ENCODE data around the gene BARX1.

BARX1 gene

GRCh38 chr9:93917121-93917853 lies 37.9 kb downstream of the BARX1 start:
- no peak for DNase-seq (ENCODE audit: low spot score)

GRCh38 chr9:93916358-93916757 lies 38.8 kb downstream of the BARX1 start:
- DNase-seq (ENCODE audit: low spot score), result no peak

DNA sequence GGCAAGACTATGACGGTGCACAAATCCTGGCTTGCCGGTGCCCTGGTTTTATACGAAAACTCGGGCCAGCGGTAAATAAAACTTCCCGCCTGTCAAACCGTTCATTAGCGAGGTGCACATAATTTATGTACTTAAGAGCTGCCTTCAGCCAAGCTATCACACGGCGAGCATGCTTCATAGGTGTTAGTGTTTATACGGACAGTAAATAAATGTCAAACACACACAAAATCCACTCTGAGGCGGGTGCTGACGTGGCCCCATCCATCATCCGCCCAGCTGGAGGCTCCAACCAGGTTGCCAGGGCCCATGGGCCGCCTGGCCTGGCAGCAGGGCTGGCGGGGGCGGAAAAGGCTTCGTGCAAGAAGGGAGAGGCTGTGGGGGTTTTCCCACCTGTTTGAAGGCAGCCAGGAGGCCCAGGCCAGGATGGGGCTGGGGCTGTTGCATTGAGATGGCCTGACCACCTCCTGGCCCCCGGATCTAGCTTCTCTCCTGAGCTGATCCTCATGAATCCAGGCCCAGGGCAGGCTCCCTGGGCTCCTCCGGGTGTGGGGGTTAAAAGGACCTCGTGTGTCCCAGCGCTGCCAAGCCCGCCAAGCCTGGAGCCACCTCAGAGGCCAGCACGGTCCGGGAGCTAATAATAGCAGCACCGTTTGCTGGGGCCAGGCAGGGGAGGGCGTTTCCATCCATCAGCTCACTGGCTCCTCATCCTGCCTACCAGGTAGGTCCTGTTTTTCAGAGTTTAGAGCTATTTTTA lies 43.2 kb downstream of the BARX1 start:
- DNase-seq (ENCODE audit: low spot score), result no peak

DNA sequence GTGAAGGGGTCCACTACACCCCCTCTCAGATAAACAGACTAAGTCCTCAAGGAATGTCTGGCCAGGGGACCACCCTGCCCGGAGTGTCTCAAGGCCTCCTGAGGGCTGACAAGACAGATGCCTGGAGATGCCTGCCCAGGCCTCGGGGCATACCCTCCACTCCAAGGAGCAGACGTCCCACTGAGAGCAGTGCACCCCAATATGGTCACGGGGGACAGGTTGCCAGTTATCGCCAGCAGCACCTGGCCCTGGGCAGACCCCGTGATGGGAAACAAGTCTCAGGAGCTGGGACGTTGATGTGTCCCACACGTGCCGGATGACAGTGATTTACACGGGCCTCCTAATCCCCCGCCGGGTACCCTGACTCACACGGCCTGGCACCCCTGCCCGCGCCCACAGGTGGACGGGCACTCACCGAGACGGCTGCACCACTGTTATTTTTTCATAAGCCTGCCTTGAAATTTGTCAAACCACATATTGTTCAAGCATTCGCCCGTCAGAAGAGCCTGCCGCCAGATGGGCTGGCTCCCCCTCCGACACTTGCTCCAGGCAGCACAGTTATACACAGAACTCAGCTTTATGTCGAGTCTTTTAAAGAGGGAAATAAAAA lies 43.9 kb downstream of the BARX1 start:
- DNase-seq (ENCODE audit: low spot score), result no peak

GRCh38 chr9:93910598-93910997 lies 44.6 kb downstream of the BARX1 start:
- DNase-seq (ENCODE audit: low spot score), result no peak

GRCh38 chr9:93910196-93910595 lies 45.0 kb downstream of the BARX1 start:
- DNase-seq (ENCODE audit: low spot score), result no peak

- no peak for DNase-seq (ENCODE audit: low spot score)
These were observed 45.9 kb downstream of the BARX1 start for GRCh38 chr9:93909242-93909616.

DNA sequence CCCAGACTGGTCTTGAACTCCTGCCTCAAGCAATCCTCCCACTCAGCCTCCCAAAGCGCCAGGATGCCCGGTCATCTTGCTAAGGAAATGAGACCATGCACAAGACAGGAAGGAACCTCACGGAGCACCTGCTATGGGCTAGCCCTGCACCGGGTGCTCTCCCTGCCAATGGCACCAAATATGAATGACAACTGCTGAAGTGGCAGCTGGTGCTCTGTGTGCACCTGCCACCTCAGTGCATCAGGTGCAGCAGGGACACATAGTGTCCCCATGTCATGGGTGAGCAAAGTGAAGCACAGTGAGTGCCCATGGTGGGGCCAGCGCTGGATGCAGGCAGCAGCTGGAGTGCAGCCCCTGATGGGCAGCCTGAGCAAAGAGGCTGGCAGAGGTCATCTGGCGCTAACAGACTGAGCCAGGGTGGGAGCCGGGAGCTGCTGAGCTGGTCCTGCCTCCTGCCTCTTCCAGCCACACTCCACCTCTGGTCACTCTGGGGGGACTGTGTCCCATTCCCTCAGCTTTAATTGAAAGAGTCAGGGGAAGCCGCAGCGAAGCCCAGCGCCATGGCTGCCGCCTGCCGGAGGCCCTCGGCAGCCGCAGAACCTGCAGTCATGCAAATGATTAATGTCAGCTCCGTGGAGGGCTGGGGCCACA lies 46.4 kb downstream of the BARX1 start:
- no peak for DNase-seq (ENCODE audit: low spot score)

GRCh38 chr9:93907551-93908199 lies 47.5 kb downstream of the BARX1 start:
- no peak for DNase-seq (ENCODE audit: low spot score)

- DNase-seq (ENCODE audit: low spot score), result no peak
These were observed 48.8 kb downstream of the BARX1 start for GRCh38 chr9:93906195-93906880.

GRCh38 chr9:93905473-93906133 lies 49.6 kb downstream of the BARX1 start:
- no peak for DNase-seq (ENCODE audit: low spot score)

GRCh38 chr9:93904649-93905472 lies 50.3 kb downstream of the BARX1 start:
- DNase-seq (ENCODE audit: low spot score), result no peak

DNA sequence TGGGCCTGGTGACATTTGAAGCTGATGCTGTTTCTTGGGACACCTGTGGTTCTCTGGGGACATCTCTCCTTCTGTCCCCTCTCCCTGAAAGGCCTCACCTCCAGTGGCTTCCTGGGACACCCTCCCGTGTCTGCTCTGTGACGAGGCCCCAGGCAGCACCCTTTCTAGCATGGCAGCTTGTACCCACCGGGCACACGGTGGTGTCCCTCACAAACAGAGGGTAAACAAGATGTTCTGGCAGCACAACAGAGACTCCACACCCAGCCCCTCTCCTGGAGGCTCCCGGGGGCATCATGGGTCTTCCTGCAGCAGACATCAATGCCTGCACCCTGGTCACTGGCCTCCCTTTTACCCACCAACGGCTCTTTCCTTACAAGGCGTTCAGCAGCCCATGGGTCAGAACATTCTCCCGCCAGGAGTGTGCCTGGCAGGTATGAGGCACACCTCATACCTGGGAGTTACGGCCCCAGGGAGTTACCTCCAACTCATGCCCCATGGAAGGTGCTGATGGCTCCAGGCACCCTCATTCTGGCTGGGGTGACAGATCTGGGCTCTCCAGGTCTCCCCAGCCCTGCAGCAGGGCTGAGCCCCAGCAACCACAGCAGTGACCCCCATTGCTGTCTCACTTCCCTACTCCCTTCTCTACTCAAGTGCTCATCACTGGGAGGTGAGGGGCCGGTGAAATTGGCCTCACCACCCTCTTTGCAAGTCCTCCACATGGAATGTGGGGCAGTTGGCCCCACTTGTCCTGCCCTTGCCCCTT lies 51.1 kb downstream of the BARX1 start:
- no peak for DNase-seq (ENCODE audit: low spot score)

GRCh38 chr9:93902780-93903655 lies 52.1 kb downstream of the BARX1 start:
- DNase-seq (ENCODE audit: low spot score), result no peak

GRCh38 chr9:93902051-93902779 lies 52.9 kb downstream of the BARX1 start:
- DNase-seq (ENCODE audit: low spot score), result no peak

Measured in hematopoietic multipotent progenitor cell treated with erythropoietin and hydrocortisone succinate and interleukin-3 and kit ligand, for 17 days (in vitro differentiated cells).